HCT116 (cell line): Measurements from ENCODE around the gene PSMG1. TPM values are rescaled to one million over a fixed set of nuclear protein-coding genes. Genes with fewer than 3 reads are reported as not detected.

Experiments
- ATAC-seq: fragments of 200-7000 bp; cut with Tn5 transposase; 2 replicates; pipeline ENCODE4 v1.9.1; 2020; ENCODE audit warnings: mild to moderate bottlenecking, moderate library complexity
- BruUV-seq: library from RNA; stranded (reverse); fragments of 400-500 nt; replicated peaks from 2 replicates; lab custom pipeline; 2021; lab: Mats Ljungman, UMichigan
- CTCF ChIA-PET: fragments of 300-600 bp; sonication (Branson Sonifier 250); formaldehyde crosslinking; loops from one replicate; lab custom pipeline; 2021; ENCODE audit warnings: antibody characterized with exemption; lab: Charles Lee
- POLR2A ChIA-PET: fragments of 300-600, 350-600 bp; sonication (Branson Sonifier 250); formaldehyde crosslinking; loops from one replicate; lab custom pipeline; 2021; ENCODE audit warnings: antibody characterized with exemption; lab: Charles Lee
- RAD21 ChIA-PET, 2 experiments: fragments of 300-600 bp; sonication (Branson Sonifier 250); formaldehyde crosslinking; loops; one replicate each; lab custom pipeline; 2023; ENCODE audit warnings: low total read pairs in 2 of 2; ENCODE audit not compliant: uncharacterized antibody in 2 of 2, unreplicated experiment in 2 of 2, low non-redundant PET in 1 of 2; lab: Charles Lee
- DNase-seq: peaks from one replicate; pipeline ENCODE4 v3.0.0-alpha.2; 2010; ENCODE audit warnings: low read depth, low spot score
- H2AFZ ChIP-seq: fragments of 200-600 bp; shearing (Covaris generic), sonication (generic); 2 replicates; pipeline ENCODE4 v1.6.1; 2017; ENCODE audit warnings: low read depth, mixed run types, mixed read lengths, antibody characterized with exemption, low read length; ENCODE audit not compliant: poor library complexity, severe bottlenecking
- H3K27ac ChIP-seq: 2 replicates; pipeline ENCODE4 v1.5.1; 2012; ENCODE audit warnings: low read depth, low read length
- H3K27me3 ChIP-seq: fragments of 200-600 bp; sonication (generic); 2 replicates; pipeline ENCODE4 v1.6.1; 2016; ENCODE audit warnings: mixed run types, low read length, mixed read lengths; ENCODE audit not compliant: insufficient read depth
- H3K36me3 ChIP-seq, 2 experiments: fragments of 200-500 bp in 1 of 2; fragments of 200-600 bp in 1 of 2; sonication (Bioruptor generic) in 1 of 2; sonication (generic) in 1 of 2; 2 replicates each; pipeline versions ENCODE4 v1.5.1 to v1.6.1; 2014 to 2016; ENCODE audit warnings: low read length in 2 of 2, inconsistent platforms in 1 of 2, mixed read lengths in 1 of 2, mixed run types in 1 of 2; ENCODE audit not compliant: insufficient read depth in 2 of 2, control insufficient read depth in 1 of 2
- H3K4me1 ChIP-seq, 2 experiments: fragments of 200-600 bp in 1 of 2; sonication (generic) in 1 of 2; 2 replicates each; pipeline versions ENCODE4 v1.5.1 to v1.6.1; 2012 to 2017; ENCODE audit warnings: low read length in 2 of 2, inconsistent platforms in 1 of 2, mild to moderate bottlenecking in 1 of 2, mixed read lengths in 1 of 2, mixed run types in 1 of 2, moderate library complexity in 1 of 2; ENCODE audit not compliant: insufficient read depth in 2 of 2, control insufficient read depth in 1 of 2
- H3K4me2 ChIP-seq: fragments of 200-600 bp; sonication (generic); 2 replicates; pipeline ENCODE4 v1.6.1; 2017; ENCODE audit warnings: mixed run types, low read length, mixed read lengths
- H3K4me3 ChIP-seq, 2 experiments: fragments of 200-600 bp in 1 of 2; sonication (generic) in 1 of 2; replicated peaks in 1 of 2; 2 replicates each; pipeline ENCODE4 v1.5.1; 2011 to 2016; ENCODE audit warnings: low read length in 2 of 2, control low read depth in 1 of 2, low read depth in 1 of 2, mild to moderate bottlenecking in 1 of 2, mixed read lengths in 1 of 2, mixed run types in 1 of 2
- H3K79me2 ChIP-seq: fragments of 200-600 bp; sonication (generic); 2 replicates; pipeline ENCODE4 v1.6.1; 2017; ENCODE audit warnings: mild to moderate bottlenecking, mixed run types, low read length, moderate library complexity, mixed read lengths; ENCODE audit not compliant: insufficient read depth
- H3K9ac ChIP-seq: fragments of 200-600 bp; sonication (generic); 2 replicates; pipeline ENCODE4 v1.6.1; 2016; ENCODE audit warnings: low read length, mixed read lengths
- H3K9me2 ChIP-seq: fragments of 200-600 bp; sonication (generic), shearing (Covaris generic); 2 replicates; pipeline ENCODE4 v1.6.1; 2017; ENCODE audit warnings: mixed run types, mild to moderate bottlenecking, moderate library complexity; ENCODE audit not compliant: insufficient read depth
- H3K9me3 ChIP-seq, 2 experiments: fragments of 200-500 bp in 1 of 2; fragments of 200-600 bp in 1 of 2; sonication (Bioruptor generic) in 1 of 2; sonication (generic) in 1 of 2; 2 replicates each; pipeline ENCODE4 v1.6.1; 2014 to 2017; ENCODE audit warnings: low read length in 2 of 2, mixed read lengths in 2 of 2, inconsistent platforms in 1 of 2, low read depth in 1 of 2, mild to moderate bottlenecking in 1 of 2, mixed run types in 1 of 2, moderate library complexity in 1 of 2; ENCODE audit not compliant: control insufficient read depth in 1 of 2, insufficient read depth in 1 of 2
- H4K20me1 ChIP-seq: fragments of 200-600 bp; sonication (generic), shearing (Covaris generic); 2 replicates; pipeline ENCODE4 v1.6.1; 2017; ENCODE audit warnings: mixed run types, mild to moderate bottlenecking, moderate library complexity; ENCODE audit not compliant: insufficient read depth
- CBX3 ChIP-seq: IDR thresholded peaks from 2 replicates; pipeline ENCODE4 v1.6.1; 2012; ENCODE audit warnings: low read depth
- EZH2 ChIP-seq: fragments of 200-600 bp; sonication (generic); IDR thresholded peaks from 2 replicates; pipeline ENCODE4 v1.6.1; 2017; ENCODE audit warnings: antibody characterized with exemption, mixed run types
- JUND ChIP-seq: IDR thresholded peaks from 2 replicates; pipeline ENCODE4 v1.6.1; 2012
- MAX ChIP-seq: IDR thresholded peaks from 2 replicates; pipeline ENCODE4 v1.6.1; 2012
- POLR2AphosphoS5 ChIP-seq: IDR thresholded peaks from 2 replicates; pipeline ENCODE4 v1.6.1; 2011; ENCODE audit warnings: mild to moderate bottlenecking, low read depth, low read length, moderate library complexity
- RAD21 ChIP-seq: IDR thresholded peaks from 2 replicates; pipeline ENCODE4 v1.6.1; 2012; ENCODE audit warnings: low read depth, mild to moderate bottlenecking
- SP1 ChIP-seq: IDR thresholded peaks from 2 replicates; pipeline ENCODE4 v1.6.1; 2012; ENCODE audit warnings: low read depth
- SRF ChIP-seq: IDR thresholded peaks from 2 replicates; pipeline ENCODE4 v1.6.1; 2012; ENCODE audit warnings: low read depth
- ZFX ChIP-seq: fragments of 450-650 bp; IDR thresholded peaks from 2 replicates; pipeline ENCODE4 v1.6.1; 2017
- intact Hi-C: fragments of 100-400 bp; cut with micrococcal nuclease; formaldehyde crosslinking; loops from 2 replicates; pipeline ENCODE4 v1.10.0; 2022
- total RNA-seq: library from RNA; stranded (reverse); gene quantifications from one replicate; pipeline ENCODE4 v1.2.1, GENCODE V29; 2021; ENCODE audit not compliant: unreplicated experiment
- TF ChIP-seq, protein P1 (sequence below), 3 experiments: fragments of 200-600 bp in 1 of 3; sonication (generic) in 1 of 3; IDR thresholded peaks in 2 of 3; conservative IDR thresholded peaks in 1 of 3; 2 replicates each; pipeline ENCODE4 v1.5.1; 2012 to 2017; ENCODE audit warnings: low read depth in 2 of 3, low read length in 2 of 3, antibody characterized with exemption in 1 of 3, borderline replicate concordance in 1 of 3, control low read depth in 1 of 3, mild to moderate bottlenecking in 1 of 3, mixed read lengths in 1 of 3, mixed run types in 1 of 3, moderate library complexity in 1 of 3; ENCODE audit not compliant: insufficient read depth in 1 of 3
- TF ChIP-seq, protein P2 (sequence below): IDR thresholded peaks from 2 replicates; pipeline ENCODE4 v1.6.1; 2012
- TF ChIP-seq, protein P3 (sequence below): IDR thresholded peaks from 2 replicates; pipeline ENCODE4 v1.6.1; 2012; ENCODE audit warnings: low read depth

PSMG1 gene
- total RNA-seq, 1 experiment from 2014 or later = 83.7 TPM

GRCh38 chr21:39185157-39185556, 1.9 kb upstream of the PSMG1 start:
- ATAC-seq = no peak
- DNase-seq = no peak

More at GRCh38 chr21:39185157-39185556, 1.9 kb upstream of the PSMG1 start:
- CTCF ChIA-PET = no interaction called here
- Histone ChIP-seq H3K36me3 (peaks cover 0 to 4% of the 10 kb centered on the region in 2 experiments; a peak in 1 of 4 replicates), H3K79me2 (peaks cover 30% of the 10 kb centered on the region), H3K4me2 (peak overlapping the region; percentile 88), H3K27me3 (no peaks in the 10 kb centered on the region), H2AFZ (no peak overlapping the region), H3K9me2 (no peaks in the 10 kb centered on the region), H4K20me1 (peaks cover 3% of the 10 kb centered on the region; the same call in 1 of the 2 replicates), H3K4me3 (peak overlapping the region in 1 of 2 experiments; percentile 80; a peak in 1 of 4 replicates), H3K9ac (peak overlapping the region; percentile 92; the same call in 1 of the 2 replicates), H3K4me1 (peaks cover 4 to 15% of the 10 kb centered on the region in 2 experiments; a peak in 3 of 4 replicates), H3K9me3 (no peaks in the 10 kb centered on the region), H3K27ac (no peak overlapping the region)
- RAD21 ChIA-PET = no interaction called here
- POLR2A ChIA-PET = no interaction called here
- TF ChIP-seq, protein P1, sequence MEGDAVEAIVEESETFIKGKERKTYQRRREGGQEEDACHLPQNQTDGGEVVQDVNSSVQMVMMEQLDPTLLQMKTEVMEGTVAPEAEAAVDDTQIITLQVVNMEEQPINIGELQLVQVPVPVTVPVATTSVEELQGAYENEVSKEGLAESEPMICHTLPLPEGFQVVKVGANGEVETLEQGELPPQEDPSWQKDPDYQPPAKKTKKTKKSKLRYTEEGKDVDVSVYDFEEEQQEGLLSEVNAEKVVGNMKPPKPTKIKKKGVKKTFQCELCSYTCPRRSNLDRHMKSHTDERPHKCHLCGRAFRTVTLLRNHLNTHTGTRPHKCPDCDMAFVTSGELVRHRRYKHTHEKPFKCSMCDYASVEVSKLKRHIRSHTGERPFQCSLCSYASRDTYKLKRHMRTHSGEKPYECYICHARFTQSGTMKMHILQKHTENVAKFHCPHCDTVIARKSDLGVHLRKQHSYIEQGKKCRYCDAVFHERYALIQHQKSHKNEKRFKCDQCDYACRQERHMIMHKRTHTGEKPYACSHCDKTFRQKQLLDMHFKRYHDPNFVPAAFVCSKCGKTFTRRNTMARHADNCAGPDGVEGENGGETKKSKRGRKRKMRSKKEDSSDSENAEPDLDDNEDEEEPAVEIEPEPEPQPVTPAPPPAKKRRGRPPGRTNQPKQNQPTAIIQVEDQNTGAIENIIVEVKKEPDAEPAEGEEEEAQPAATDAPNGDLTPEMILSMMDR (IDR thresholded peaks at IDR 0.05 in 2 of 3, conservative IDR thresholded peaks at IDR 0.05 in 1 of 3; ENCODE audit: borderline replicate concordance in 1 of 3, insufficient read depth in 1 of 3, low read depth in 2 of 3, low read length in 2 of 3) = no peak
- TF ChIP-seq ZFX = no peak
- no peak for TF ChIP-seq MAX
- TF ChIP-seq CBX3 = no peak
- TF ChIP-seq, protein P2, sequence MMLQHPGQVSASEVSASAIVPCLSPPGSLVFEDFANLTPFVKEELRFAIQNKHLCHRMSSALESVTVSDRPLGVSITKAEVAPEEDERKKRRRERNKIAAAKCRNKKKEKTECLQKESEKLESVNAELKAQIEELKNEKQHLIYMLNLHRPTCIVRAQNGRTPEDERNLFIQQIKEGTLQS = no peak
- no peak for TF ChIP-seq POLR2AphosphoS5
- no peak for TF ChIP-seq EZH2
- no peak for TF ChIP-seq JUND
- no peak for TF ChIP-seq RAD21
- TF ChIP-seq, protein P3, sequence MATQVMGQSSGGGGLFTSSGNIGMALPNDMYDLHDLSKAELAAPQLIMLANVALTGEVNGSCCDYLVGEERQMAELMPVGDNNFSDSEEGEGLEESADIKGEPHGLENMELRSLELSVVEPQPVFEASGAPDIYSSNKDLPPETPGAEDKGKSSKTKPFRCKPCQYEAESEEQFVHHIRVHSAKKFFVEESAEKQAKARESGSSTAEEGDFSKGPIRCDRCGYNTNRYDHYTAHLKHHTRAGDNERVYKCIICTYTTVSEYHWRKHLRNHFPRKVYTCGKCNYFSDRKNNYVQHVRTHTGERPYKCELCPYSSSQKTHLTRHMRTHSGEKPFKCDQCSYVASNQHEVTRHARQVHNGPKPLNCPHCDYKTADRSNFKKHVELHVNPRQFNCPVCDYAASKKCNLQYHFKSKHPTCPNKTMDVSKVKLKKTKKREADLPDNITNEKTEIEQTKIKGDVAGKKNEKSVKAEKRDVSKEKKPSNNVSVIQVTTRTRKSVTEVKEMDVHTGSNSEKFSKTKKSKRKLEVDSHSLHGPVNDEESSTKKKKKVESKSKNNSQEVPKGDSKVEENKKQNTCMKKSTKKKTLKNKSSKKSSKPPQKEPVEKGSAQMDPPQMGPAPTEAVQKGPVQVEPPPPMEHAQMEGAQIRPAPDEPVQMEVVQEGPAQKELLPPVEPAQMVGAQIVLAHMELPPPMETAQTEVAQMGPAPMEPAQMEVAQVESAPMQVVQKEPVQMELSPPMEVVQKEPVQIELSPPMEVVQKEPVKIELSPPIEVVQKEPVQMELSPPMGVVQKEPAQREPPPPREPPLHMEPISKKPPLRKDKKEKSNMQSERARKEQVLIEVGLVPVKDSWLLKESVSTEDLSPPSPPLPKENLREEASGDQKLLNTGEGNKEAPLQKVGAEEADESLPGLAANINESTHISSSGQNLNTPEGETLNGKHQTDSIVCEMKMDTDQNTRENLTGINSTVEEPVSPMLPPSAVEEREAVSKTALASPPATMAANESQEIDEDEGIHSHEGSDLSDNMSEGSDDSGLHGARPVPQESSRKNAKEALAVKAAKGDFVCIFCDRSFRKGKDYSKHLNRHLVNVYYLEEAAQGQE = no peak
- TF ChIP-seq SP1 = no peak
- no peak for TF ChIP-seq SRF
- BruUV-seq = no TSS peak
- intact Hi-C loops = loop anchor here (10.0 kb wide), 2 partner anchors 260 to 450 kb away; partner anchors contain the start of gene LCA5L
